Fibroblast of villous mesenchyme (primary cell): Measurements from ENCODE around the gene CILP2. TPM values are rescaled to one million over a fixed set of nuclear protein-coding genes. Genes with fewer than 3 reads are reported as not detected.

Experiments used
- DNase-seq: peaks from one replicate; pipeline ENCODE4 v3.0.0-alpha.2; 2010; ENCODE audit warnings: low read depth
- H3K4me3 ChIP-seq: 2 replicates; pipeline ENCODE4 v1.5.1; 2011; ENCODE audit warnings: low read depth, mild to moderate bottlenecking, low read length
- CTCF ChIP-seq: IDR thresholded peaks from 2 replicates; pipeline ENCODE4 v1.5.1; 2012; ENCODE audit warnings: low read depth, mild to moderate bottlenecking, low read length; ENCODE audit not compliant: insufficient read depth
- total RNA-seq: library from RNA; depleted of rRNA; stranded (reverse); fragments of >200 nt; gene quantifications from 2 replicates; pipeline ENCODE4 v1.2.3, GENCODE V29; 2012

CILP2 gene
- total RNA-seq, 1 donor, result 0.43 TPM

DNA sequence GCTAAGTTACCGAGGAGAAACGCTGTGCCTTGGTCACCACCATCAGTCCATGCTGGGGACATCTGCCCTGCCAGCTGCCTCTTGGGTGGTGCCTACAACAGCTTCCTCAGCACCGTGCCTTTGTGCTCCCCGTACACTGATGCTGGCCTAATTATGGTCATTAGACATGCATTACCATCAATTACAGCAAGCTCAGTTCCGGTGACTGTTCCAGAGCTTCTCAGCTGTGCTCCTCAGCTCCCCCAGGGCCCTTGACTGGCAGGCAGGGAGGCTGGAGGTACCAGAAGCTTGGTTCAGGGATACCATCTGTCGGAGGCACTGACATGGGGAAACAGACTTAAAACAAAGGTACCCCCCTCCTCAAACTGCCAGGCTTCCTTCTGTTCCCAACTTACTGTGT is 40.2 kb downstream of the CILP2 start:
- no peak for DNase-seq
- H3K4me3 ChIP-seq, result no peak overlapping the region
- no peak for TF ChIP-seq CTCF

DNA sequence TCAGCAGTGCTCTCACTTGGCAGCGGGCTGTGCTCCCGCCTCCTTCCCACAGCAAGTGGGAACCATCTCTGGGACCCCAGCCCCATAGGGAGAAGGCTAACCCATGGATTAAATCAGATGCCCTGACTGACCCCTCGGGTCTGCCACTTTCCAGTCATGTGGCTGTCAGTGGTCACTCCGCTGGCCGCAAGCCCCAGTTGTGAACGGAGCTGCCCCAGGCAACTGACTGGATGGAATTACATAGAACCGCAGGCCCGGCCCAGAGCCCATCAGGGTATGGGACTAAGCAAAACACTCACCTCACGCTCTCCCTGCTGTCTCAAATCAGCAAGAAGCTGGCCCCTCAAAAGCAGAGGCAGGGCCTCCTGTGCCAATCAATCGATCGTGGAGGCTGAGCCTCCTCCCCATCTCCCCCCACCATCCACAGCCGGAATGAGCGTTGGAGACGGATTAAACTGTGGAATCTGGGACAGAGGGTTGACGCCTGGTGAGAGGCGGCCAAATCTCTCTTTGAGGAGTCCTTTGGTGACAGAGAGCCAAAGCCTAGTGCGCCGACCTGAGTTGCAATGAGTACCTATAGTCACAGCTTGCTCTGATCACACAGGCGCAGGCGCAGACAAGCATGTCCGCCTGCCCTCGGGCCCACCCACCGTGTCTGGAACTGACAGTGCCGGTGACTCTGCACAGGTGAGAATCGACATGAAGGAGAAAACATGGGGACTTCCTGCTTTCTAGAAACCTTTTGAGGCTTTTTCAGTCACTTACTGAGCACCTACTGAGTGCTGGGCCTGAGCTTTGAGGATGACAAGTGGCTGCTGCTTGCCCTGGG is 41.7 kb downstream of the CILP2 start:
- no peak overlapping the region for H3K4me3 ChIP-seq
- no peak for TF ChIP-seq CTCF
- no peak for DNase-seq

DNA sequence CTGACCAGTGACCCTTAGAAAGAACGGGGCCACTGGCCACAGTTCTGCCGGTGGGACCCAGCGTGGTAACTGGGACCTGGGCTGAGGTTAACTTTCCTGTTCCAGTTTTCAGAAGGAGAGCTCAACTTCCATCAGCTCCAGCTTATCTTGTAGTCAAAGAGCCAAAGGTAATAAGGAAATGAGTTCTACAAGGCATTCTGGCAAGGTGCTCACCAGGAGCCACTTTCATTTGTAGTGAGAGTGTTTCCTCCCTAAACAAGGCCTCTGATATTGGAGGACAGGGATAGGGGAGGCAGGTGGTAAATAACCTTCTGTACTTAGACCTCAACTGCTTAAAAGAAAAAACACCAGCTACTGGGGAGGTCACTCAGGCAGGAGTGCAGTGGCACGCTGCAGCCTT is 42.4 kb downstream of the CILP2 start:
- TF ChIP-seq CTCF, result no peak
- H3K4me3 ChIP-seq, result no peak overlapping the region

GRCh38 chr19:19581391-19581790 is 43.3 kb downstream of the CILP2 start:
- no peak for TF ChIP-seq CTCF
- no peak overlapping the region for H3K4me3 ChIP-seq
- no peak for DNase-seq

More for the DNA sequence above, 42.4 kb downstream of the CILP2 start:
- no peak for DNase-seq

- no peak for DNase-seq
- H3K4me3 ChIP-seq, result no peak overlapping the region
- no peak for TF ChIP-seq CTCF
These were observed 44.4 kb downstream of the CILP2 start for GRCh38 chr19:19582471-19582870.

GRCh38 chr19:19584356-19584755 is 46.3 kb downstream of the CILP2 start:
- no peak for TF ChIP-seq CTCF

DNA sequence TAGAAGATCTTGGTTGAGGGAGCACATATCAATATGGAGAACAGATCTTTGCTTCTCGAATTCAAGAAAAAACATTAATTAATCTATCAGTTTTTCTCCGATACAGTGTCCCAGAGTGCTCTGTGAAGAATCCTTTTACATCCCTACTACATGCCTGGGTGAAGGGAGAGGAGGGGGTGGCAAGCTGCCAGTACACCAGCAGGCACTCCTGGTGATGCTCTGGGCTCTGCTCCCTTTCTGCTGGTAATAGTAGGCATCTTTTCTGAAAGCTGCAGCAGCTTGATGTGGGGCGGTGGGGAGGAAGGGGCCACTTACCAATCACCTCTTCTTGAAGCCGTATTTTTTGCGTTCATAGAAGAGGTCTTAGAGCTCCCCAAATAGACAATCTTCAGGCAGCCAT is 49.7 kb downstream of the CILP2 start:
- no peak for DNase-seq
- H3K4me3 ChIP-seq, result no peak overlapping the region
- TF ChIP-seq CTCF, result no peak

More at GRCh38 chr19:19584356-19584755, 46.3 kb downstream of the CILP2 start:
- DNase-seq, result no peak
- H3K4me3 ChIP-seq, result no peak overlapping the region
